EH (cell line): ENCODE results near the gene CLASP1.
"Not testable (repeated sequence)": the region's sequence is repeated elsewhere in the genome, so short reads cannot be mapped to it uniquely, and the experiment has no call there.

Source experiments
- DNase-seq: peaks from one replicate; pipeline ENCODE4 v3.0.0-alpha.2; 2015; ENCODE audit warnings: low read depth

The CLASP1 gene

DNA sequence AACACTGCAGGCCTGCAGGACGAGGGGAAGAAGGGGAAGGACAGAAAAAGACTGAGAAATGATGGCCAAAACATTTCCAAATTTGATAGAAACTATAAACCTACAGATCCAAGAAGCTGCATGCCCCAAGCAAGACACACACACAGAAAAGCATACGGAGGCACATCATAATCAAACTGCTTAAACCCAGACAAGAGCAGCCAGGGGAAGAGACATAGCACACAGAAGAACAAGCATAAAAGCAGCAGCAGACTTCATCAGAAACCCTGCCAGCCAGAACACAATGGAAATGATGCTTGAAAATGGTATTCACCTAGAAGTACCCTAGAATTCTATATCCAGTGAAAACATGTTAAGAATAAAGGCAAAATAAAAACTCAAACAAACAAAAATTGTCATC is 175.8 kb downstream of the CLASP1 start:
- no peak for DNase-seq

DNA sequence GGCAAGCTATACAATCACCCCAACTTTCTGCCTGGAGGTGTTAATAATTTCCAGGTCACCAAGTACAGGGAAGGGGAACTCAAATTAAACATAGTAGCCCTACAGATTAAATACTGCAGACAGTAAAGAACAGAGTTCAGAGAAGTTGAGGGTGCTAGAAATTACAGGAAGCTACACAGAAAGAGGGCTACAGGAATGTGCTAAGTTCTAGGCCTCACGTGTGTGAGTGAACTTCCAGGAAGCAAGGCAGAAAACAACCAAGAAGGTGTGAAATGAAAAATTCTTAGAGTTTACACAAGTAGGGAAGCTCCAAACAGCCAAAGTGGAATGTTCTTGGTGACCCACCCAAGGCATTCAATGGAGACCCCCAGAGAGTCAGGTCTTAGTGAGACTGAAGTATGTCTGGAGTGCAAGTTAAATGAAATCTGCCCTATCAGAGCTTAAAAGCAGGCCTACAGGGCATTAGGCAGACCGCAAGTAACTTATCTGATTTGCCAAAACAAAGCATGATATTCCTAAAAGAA is 176.7 kb downstream of the CLASP1 start:
- DNase-seq, result peak; percentile 16

DNA sequence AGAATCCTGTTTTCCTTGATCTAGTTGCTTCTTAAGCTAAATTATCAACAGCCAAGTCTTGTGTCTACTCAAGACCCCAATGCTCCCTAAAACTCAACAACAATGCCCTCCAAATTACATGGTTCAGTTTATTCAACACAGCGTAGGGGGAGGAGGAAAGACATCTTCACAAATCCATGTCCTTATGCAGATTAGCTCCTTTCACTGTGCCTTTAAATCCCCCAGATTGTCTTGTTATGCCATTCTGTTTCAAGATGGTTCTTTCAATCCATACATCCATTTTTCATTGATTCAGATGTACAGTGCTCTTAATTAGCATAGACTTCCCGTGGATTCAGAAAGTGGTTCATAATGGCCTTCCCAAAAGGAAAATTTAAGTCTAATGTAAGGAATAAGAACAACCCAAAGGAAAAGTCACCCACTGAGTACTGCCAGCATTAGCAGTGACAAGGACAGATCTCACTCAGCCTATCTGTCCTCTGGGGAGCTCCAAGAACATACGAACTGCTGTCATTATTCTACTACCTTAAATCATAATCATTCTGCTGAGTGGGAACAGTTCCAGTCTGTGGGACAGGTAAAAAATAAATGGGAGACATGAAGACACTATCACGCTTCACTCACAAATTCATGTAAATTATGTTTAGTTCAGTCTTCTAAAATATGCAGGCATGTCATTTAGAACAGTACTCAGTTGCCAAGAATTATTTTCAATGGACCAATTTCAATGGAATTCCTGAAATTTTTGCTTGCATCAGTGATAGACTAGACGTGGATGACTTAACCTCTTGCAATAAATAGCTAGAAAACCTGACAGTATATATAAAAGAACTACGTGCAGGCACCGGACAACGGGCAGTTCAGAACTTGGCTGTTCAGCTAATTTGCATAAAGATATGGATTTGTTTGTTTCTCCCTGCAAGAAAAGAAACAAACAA is 177.5 kb downstream of the CLASP1 start:
- DNase-seq, result peak; percentile 83

DNA sequence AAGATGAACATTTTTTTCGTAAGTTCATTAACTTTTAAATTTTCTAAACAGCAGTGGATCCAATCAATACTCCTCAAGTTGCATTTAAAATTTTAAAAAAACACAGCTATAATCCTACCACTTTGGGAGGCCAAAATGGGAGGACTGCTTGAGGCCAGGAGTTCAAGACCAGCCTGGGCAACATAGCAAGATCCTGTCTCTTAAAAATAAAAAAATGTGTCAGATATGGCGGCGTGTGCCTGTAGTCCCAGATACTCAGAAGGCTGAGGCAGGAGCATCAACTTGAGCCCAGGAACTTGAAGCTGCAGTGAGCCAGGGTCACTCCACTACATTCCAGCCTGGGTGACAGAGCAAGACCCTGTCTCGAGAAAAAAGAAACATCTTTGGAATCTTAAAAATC is 178.3 kb downstream of the CLASP1 start:
- peak; percentile 33 for DNase-seq

DNA sequence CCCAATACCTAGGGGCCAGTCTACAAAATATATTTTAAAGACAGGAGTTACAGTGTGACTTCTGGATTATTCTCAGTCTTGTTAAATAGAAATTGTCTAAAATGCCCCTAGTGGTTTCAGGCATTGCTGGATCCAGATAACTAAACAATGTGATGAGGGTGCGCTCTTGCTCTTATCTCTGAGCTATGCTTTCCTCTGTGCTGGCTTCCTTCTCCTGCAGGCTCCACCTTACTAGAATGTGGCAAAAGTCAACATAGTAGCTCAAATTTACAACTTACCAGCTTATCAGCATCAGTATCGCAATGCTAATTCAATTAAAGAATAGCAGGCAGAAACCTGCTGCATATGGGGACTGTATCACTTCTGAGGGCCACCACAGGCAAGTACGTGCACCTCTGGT is 179.9 kb downstream of the CLASP1 start:
- no peak for DNase-seq

DNA sequence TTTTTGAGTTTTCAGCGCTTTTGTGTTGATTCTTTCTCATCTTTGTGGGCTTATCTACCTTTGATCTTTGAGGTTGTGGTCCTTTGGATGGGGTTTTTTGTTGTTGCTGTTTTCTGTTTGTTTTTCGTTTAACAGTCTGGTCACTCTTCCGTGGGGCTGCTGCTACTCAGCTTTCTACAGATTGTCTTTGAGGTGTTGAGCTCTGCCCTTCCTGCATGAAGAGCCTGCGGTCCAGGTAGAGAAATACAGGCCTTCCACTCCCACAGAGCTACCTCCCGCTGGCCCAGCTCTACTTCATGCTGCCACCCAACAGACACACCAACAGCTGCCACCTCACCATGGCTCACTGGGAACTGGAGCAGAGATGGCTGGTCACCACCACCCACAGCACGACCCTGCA is 180.3 kb downstream of the CLASP1 start:
- DNase-seq, result no peak

DNA sequence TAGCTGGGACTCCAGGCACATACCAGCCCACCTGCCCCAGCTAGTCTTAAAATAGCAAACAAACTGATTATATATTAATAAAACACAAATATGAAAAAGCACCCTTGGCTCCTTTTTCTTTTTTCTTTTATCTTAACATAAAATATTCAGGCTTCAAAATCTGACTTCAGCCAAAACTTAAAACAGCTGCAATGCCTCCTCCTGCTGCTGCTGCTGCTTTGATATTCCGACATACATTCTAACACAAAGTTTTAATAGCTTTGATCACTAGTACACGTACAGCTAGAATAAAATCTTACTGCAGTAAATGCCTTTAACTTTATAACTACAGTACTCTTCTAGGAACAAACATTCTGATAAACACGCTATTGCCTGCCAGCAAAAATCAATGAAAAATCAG is 190.0 kb downstream of the CLASP1 start:
- DNase-seq, result no peak

DNA sequence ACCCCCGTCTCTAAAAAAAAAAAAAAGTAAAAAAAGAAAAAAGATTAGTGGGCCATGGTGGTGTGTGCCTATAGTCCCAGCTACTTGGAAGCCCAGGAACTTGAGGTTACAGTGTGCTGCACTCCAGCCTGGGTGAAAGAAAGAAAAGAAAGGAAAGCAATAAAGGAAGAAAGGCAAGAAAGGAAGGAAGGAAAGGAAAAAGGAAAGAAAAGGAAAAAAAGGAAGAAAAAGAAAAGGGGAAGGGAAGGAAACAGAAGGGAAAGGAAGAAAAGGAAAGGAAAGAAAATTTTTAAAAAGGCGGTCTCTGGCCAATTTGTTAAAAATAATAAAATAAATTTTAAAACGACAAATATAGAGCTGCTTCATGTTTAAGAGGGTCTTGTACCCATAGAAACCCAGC is 192.9 kb downstream of the CLASP1 start:
- DNase-seq, result no peak

DNA sequence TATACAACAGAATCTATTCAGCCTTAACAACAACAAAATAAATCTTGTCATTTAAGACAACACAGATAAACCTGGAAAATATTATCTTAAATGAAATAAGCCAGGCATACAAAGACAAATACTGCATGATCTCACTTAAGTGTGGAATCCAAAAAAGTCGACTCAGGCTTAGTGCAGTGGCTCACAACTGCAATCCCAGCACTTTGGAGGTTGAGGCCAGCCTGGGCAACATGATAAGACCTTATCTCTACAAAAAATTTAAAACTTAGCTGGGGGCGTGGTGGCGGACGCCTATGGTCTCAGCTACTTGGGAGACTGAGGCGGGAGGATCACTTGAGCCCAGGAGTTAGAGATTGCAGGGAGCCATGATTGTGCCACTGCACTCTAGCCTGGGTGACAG is 193.8 kb downstream of the CLASP1 start:
- DNase-seq, result no peak

DNA sequence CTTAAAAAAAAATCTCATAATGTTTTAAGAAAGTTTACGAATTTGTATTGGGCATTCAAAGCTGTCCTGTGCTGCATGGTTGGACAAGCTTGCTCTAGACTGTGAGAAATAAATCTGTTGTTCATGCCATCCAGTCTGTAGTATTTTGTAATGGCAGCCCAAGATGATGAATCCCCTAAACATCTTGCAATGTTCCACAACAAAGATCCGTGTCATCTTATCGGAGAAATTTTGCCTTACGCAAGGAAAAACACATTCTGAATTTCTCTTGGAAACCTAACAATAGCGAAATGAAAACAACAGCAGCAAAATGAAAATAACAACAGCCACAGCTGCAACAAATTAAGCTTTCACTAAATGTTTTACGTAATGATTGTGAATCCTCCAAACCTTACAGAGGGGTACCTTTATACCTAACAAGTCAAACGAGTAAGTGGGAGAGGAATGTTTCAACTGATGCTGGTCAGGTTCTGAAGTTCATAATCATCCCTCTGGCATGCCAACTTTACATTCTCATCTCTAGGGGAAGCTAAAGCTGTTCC is 194.6 kb downstream of the CLASP1 start:
- no peak for DNase-seq

DNA sequence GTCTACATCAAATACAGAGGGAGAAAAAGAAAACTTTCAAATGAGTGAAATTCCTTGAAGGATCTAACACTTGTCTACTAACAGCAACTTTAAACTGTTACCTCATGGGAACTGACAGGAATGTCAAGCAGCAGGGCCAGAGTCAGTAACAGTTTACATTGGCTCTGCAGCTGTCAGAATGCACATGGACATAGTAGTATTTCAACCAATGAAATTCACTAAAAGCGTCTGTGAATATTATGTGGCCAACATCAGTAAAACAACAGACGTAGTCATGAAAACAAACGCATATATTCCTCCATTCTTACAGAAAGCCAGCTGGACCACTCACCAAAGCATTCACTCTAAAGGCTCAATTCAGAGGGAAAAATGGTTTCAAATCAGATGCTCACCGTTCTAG is 197.9 kb downstream of the CLASP1 start:
- DNase-seq, result no peak

DNA sequence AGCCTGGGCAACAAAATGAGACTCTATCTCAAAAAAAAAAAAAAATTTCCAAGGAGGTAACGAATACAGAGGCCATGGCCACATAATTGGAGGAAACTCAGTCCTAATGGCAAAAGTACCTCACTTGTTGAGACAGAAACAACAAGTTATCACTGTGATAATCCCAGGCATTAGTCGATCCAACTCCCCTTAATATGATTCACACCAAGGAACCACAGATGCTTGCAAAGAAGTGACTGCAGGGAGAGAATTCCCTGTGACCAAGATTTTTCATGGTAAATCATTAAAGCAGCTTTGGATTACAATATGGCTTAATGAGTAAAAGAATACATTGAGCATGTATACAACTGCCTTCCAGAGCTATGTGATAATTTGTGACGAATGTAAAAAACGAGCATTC is 199.0 kb downstream of the CLASP1 start:
- no peak for DNase-seq

DNA sequence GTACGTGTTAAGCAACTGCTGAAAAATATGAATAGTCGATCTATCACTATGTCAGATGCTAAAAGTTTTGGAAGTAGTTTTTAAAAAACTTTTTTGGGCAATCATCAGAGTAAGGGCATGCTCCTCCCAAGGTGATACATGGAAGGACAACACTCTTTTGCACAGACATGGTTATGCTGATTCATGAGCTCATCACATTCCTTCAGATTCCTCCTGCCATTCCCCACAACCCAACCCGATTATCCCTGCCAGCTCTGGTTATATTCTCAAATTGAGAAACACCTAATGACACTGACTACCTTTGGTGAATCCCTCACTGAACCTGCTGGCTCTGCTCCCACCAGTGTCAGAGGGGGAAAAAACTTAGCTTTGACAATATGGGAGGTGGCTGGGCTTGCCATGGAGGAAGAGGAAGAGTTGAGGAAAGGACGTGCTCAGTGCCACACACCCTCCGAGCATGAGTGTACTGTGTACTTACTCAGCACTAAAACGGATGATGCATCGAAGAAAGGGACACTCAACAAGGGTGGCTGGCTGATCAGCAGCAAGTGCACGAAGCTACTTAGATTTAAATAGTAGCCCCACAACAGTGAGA is 202.5 kb downstream of the CLASP1 start:
- peak; percentile 4 for DNase-seq

DNA sequence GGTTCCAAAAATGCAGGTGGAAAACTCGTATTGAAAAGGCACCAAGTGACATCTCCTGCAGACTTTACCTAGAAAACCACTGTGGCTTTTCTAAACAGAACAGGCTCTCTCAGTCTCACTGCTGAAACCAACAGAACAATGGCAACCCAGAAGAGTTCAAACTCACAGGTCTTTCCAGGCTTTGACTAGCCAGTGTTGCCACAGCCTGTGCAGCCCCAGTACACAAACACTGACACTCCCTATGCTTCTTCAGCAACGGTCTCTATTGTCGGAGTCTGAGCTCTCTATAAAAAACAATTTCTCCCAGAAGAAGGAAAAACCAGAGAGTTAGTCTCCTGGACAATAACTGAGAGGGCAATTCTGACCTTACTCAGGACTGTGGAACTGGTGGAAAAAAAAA is 206.4 kb downstream of the CLASP1 start:
- no peak for DNase-seq

DNA sequence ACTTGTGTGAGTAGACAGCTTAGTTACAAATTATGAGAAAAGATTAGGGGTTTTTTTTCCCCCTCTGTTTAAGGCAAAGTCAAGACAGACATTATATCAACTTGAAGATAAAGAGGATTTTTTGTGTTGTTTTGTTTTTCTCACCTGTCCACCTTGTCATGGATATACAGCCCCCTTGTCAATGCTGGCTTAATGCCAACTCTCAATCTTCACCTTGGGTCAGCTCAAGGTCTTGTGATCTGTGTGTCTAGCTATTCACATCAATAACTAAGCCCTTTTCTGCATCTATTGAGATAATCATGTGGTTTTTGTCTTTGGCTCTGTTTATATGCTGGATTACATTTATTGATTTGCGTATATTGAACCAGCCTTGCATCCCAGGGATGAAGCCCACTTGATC is 211.0 kb downstream of the CLASP1 start:
- not testable (repeated sequence) for DNase-seq

DNA sequence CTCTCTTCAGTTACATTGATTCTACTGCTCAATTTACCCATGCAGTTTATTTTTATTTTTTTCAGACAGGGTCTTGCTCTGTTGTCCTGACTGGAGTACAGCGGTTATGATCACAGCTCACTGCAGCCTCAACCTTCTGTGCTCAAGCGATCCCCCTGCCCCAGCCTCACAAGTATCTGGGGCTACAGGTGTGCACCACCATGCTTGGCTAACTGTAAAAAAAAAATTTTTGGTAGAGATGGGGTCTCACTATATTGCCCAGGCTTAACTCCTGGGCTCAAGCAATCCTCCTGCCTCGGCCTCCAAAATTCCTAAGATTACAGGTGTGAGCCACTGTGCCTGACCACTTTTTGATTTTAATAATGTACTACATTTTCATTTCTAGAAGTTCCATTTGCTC is 212.3 kb downstream of the CLASP1 start:
- DNase-seq, result no peak

DNA sequence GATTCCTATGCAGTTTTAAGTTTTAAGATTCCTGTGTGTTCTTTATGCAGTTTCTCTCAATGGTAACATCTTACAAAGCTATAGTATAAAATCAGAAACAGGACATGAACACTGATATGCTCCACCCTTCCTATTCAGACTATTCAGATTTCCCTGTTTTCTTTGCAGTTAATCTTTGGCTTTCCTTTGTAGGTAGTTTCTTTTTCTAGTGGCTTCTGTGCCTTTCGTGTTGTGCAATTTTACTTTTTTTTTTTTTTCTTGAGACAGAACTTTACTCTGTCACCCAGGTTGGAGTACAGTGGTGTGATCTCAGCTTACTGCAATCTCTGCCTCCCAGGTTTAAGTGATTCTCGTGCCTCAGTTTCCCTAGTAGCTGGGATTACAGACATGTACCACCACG is 213.5 kb downstream of the CLASP1 start:
- DNase-seq, result no peak

DNA sequence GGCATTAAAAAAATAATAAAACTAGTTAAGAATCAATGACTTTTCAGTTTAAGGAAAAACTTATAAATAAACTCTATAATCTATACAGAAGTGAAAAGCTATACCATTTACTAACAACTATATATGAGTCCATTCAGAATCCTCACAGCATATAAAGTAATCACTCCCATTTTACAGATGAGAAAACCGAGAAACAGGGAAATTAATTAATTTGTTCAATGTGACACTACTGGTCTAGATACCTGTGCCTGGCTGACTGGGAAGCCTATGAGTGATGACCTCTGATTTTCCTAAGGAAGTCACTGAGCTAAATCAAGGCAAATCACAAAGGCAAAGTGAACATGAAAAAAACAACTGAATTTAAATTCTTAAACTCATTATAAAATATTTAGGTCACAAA is 218.0 kb downstream of the CLASP1 start:
- no peak for DNase-seq

DNA sequence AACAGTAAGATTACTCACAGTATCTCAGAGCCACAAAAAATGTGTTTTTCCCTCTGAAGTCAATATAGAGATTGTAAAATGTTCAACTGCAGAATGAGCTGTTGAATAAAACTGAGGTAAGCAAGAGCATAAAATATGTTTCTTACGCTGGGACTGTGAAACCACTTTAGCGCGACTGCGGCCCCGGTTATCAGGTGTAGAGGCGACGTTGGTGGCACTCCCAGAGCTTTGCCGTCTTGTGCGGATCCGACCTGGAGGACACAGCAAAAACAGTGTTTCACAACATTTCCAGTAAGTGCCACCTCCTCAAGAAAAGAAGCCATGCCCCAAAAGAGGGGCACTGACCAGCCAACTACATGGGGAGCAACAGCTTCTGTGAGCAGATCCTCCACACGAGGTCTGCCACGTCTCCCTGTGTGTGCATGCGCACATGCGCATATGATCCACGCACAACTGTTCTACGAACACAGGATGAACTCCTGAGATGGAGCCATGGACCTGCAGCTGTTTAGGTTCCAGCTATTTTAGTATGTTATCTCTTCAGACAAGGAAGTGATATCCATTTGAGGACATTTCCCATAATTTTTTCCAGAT is 219.2 kb downstream of the CLASP1 start:
- no peak for DNase-seq

DNA sequence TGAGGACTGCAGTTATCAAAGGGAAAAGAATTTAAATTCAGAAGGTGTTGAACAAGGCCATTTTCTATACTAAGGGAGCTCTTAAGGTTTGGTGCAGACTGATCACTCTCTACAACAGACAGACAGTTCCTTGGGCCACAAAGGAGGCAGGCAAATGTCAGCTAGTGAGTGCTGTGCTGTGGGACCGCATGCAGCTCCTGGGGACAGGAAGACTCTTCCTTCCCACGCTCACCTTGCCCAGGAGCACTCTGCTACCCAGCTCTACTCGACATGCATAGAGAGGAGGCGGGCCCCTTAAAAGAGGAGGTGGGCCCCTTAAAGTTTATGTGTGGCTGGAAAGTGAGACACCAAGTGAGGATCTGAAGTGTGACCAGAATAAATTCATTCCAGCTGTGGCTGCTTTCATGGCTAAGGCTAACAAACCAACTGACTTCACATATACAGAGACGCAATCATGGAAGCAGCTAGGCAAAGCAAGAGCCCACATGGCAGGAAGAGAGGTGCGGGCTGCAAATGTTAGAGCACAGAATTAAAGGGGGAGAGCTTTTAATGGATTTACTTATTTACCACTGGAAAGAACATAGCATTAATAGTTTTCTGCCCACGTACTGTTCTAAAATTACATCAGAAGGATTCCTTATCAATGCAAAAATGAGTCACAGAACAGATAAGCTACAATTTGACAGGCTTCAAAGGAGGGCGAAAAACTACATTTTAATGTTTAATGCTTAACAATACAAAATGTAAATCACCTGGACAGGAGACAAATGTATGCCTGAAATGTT is 220.0 kb downstream of the CLASP1 start:
- peak; percentile 7 for DNase-seq

DNA sequence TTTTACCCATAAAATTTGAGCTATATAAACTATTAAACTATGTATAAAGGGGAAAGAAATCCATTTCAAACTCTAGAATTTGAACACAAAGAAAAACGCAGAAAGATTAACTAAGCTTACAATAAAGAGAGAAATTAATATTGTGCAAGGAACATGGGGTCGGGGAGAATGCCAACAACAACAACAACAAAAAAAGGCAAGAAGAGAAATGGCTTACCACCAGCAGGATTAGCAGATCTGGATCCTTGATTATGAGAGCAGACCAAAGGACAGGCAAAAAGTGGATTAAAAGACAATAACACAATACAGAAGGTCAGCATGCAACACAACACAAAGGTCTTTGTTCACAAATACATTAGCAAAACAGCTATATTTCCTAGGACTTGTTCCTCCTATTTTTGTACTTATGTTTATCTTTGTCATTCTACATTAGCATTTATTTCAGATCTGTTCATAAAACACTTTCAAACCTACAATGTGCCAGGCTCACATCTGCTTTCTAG is 222.0 kb downstream of the CLASP1 start:
- DNase-seq, result no peak

DNA sequence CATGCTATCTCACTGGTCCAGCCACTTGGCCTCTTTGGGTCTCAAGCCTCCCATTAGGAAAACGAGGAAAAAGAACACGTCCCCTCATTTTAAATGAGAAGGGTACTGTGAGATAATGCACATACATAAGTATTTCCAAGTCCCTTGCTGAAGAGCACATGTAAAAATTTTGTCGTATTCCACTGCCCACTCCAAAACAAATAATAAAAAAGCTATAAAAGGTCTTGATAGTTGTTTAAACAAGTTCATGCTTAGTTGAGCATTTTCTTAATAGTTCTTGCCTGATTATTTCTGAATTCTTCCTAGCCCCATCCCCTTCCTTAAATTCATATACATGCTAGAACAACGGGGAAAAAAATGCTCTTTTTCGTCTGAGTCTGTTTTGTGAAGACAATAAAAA is 228.8 kb downstream of the CLASP1 start:
- no peak for DNase-seq
